ENCODE measurements around the gene MAN2B1. TPM values are rescaled to one million over a fixed set of nuclear protein-coding genes. Genes with fewer than 3 reads are reported as not detected.

MAN2B1 gene
- total RNA-seq, 1 experiment from 2014 or later, result 82.9 TPM

Other genes with a start within 250 kb of the MAN2B1 start
- 8.7 and 17.2 TPM in 2 replicates for gene ZNF443, start 225.7 kb downstream of the MAN2B1 start, total RNA-seq (2014; rRNA removed; shearing (Covaris generic); ENCODE audit: low replicate concordance)
- 1.1 and 5.2 TPM in 2 replicates for gene ZNF709, start 181.9 kb downstream of the MAN2B1 start, total RNA-seq (2014; rRNA removed; shearing (Covaris generic); ENCODE audit: low replicate concordance)
- gene ZNF564, start 115.3 kb downstream of the MAN2B1 start, total RNA-seq (2014; rRNA removed; shearing (Covaris generic); ENCODE audit: low replicate concordance), result 1.9 and 12.8 TPM in 2 replicates
- gene ZNF490, start 55.9 kb downstream of the MAN2B1 start, total RNA-seq (2014; rRNA removed; shearing (Covaris generic); ENCODE audit: low replicate concordance), result 6.7 and 9.1 TPM in 2 replicates
- 5.5 and 9.8 TPM in 2 replicates for gene ZNF791, start 55.8 kb downstream of the MAN2B1 start, total RNA-seq (2014; rRNA removed; shearing (Covaris generic); ENCODE audit: low replicate concordance)
- 20.6 and 22.6 TPM in 2 replicates for gene WDR83, start 65 bp upstream of the MAN2B1 start, total RNA-seq (2014; rRNA removed; shearing (Covaris generic); ENCODE audit: low replicate concordance)
- gene DHPS, start 15.1 kb upstream of the MAN2B1 start, total RNA-seq (2014; rRNA removed; shearing (Covaris generic); ENCODE audit: low replicate concordance), result 93.6 and 111 TPM in 2 replicates
- not detected in 2 replicates for gene GNG14, start 21.3 kb upstream of the MAN2B1 start, total RNA-seq (2014; rRNA removed; shearing (Covaris generic); ENCODE audit: low replicate concordance)
- 43.4 and 44.8 TPM in 2 replicates for gene FBXW9, start 29.9 kb upstream of the MAN2B1 start, total RNA-seq (2014; rRNA removed; shearing (Covaris generic); ENCODE audit: low replicate concordance)
- 35.2 and 39.7 TPM in 2 replicates for gene TNPO2, start 57.2 kb upstream of the MAN2B1 start, total RNA-seq (2014; rRNA removed; shearing (Covaris generic); ENCODE audit: low replicate concordance)
- gene TRIR, start 67.9 kb upstream of the MAN2B1 start, total RNA-seq (2014; rRNA removed; shearing (Covaris generic); ENCODE audit: low replicate concordance), result 607 and 626 TPM in 2 replicates
- 210 and 211 TPM in 2 replicates for gene GET3, start 70.8 kb upstream of the MAN2B1 start, total RNA-seq (2014; rRNA removed; shearing (Covaris generic); ENCODE audit: low replicate concordance)
- not detected in 2 replicates for gene BEST2, start 85.0 kb upstream of the MAN2B1 start, total RNA-seq (2014; rRNA removed; shearing (Covaris generic); ENCODE audit: low replicate concordance)
- 17.8 and 18.1 TPM in 2 replicates for gene HOOK2, start 108.8 kb upstream of the MAN2B1 start, total RNA-seq (2014; rRNA removed; shearing (Covaris generic); ENCODE audit: low replicate concordance)
- 63.3 and 74.5 TPM in 2 replicates for gene JUNB, start 124.7 kb upstream of the MAN2B1 start, total RNA-seq (2014; rRNA removed; shearing (Covaris generic); ENCODE audit: low replicate concordance)
- gene PRDX2, start 135.1 kb upstream of the MAN2B1 start, total RNA-seq (2014; rRNA removed; shearing (Covaris generic); ENCODE audit: low replicate concordance), result not detected in 2 replicates
- gene THSD8, start 135.3 kb upstream of the MAN2B1 start, total RNA-seq (2014; rRNA removed; shearing (Covaris generic); ENCODE audit: low replicate concordance), result not detected in 2 replicates
- 94.5 and 126 TPM in 2 replicates for gene RNASEH2A, start 139.8 kb upstream of the MAN2B1 start, total RNA-seq (2014; rRNA removed; shearing (Covaris generic); ENCODE audit: low replicate concordance)
- not detected in 2 replicates for gene RTBDN, start 167.8 kb upstream of the MAN2B1 start, total RNA-seq (2014; rRNA removed; shearing (Covaris generic); ENCODE audit: low replicate concordance)
- 1.8 and 20.8 TPM in 2 replicates for gene MAST1, start 171.8 kb upstream of the MAN2B1 start, total RNA-seq (2014; rRNA removed; shearing (Covaris generic); ENCODE audit: low replicate concordance)
- gene DNASE2, start 214.7 kb upstream of the MAN2B1 start, total RNA-seq (2014; rRNA removed; shearing (Covaris generic); ENCODE audit: low replicate concordance), result 68.6 and 83.9 TPM in 2 replicates
- 3.5 TPM in 1 of 2 replicates, not detected in the other for gene KLF1, start 220.5 kb upstream of the MAN2B1 start, total RNA-seq (2014; rRNA removed; shearing (Covaris generic); ENCODE audit: low replicate concordance)
- 38.0 and 66.1 TPM in 2 replicates for gene GCDH, start 224.4 kb upstream of the MAN2B1 start, total RNA-seq (2014; rRNA removed; shearing (Covaris generic); ENCODE audit: low replicate concordance)